GM18861 (cell line): ENCODE measurements around the gene SLC26A11.
"Not testable (repeated sequence)": the region's sequence is repeated elsewhere in the genome, so short reads cannot be mapped to it uniquely, and the experiment has no call there.

Experiments
- ATAC-seq: cut with Tn5 transposase; IDR thresholded peaks from one replicate; pipeline ENCODE4 v1.9.1; 2021; ENCODE audit not compliant: unreplicated experiment

The SLC26A11 gene

DNA sequence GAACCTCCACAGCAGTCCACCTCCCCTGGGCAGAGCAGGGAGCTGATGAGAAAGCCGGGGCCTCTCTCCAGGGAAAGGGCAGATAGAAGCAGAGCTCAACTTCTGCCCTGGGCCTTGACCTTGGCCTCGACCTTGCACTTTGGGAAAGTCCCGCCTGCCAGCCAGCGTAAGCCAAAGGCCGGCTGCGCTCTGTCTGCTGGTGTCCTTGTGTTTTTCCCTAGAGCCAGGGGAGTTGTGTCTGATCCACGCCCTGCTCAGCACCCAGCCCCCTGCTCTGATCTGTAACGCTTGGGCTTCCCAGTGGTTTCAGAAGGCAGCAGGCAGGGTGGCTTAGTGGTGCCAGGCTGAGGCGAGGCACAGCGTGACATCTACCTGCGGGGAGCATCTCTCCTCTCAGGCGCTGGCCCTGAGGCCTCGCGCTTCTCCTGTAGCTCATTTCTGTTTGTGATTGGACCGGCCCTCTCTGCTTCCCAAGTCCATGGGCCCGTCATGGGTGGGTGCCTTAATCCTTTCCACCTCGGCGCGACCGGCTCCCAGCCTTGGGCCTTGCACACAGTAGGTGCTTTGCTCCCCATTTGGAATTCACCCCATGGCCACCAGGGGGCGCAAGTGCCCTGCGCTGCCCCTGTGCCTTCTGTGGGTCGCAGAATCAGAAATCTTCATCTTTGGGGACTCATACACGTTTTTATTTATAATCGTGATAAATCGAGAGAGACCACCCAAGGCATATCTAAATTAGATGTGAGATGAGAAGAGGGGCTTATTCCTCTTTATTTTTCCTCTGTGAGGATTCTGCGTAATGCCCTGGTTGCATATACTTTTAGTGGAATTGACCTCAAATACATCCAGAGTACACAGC is 24.3 kb upstream of the SLC26A11 start:
- no peak for ATAC-seq

- no peak for ATAC-seq
Observed at GRCh38 chr17:80196652-80197051, 23.6 kb upstream of the SLC26A11 start.

GRCh38 chr17:80198144-80198661 is 22.0 kb upstream of the SLC26A11 start:
- ATAC-seq: no peak

DNA sequence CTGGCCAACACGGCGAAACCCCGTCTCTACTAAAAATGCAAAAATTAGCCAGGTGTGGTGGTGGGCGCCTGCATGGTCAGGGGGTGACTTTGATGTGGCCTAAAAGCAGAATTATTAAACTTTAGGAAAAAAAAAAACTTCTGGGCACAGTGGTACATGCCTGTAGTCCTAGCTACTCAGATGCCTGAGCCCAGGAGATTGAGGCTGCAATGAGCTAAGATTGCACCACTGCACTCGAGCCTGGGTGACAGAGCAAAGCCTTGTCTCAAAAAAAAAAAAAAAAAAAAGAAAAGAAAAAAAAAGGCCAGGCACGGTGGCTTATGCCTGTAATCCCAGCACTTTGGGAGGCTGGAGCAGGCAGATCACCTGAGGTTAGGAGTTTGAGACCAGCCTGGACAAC is 20.9 kb upstream of the SLC26A11 start:
- not testable (repeated sequence) for ATAC-seq

- ATAC-seq: no peak
Observed at GRCh38 chr17:80201446-80201845, 18.8 kb upstream of the SLC26A11 start.

DNA sequence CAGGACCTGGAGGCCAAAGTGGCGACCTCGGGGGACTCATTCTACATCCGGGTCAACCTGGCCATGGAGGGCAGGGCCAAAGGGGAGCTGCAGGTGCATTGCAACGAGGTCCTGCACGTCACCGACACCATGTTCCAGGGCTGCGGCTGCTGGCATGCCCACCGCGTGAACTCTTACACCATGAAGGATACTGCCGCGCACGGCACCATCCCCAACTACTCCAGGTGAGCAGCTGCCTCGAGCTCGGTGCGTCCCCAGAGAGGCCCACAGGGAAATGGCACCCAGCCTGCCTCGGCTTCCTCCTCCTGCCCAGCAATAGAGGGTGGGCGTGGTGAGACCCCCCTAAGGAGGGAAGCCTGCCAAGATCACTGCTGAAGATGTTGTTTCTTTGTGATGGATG is 18.0 kb upstream of the SLC26A11 start:
- ATAC-seq: no peak

DNA sequence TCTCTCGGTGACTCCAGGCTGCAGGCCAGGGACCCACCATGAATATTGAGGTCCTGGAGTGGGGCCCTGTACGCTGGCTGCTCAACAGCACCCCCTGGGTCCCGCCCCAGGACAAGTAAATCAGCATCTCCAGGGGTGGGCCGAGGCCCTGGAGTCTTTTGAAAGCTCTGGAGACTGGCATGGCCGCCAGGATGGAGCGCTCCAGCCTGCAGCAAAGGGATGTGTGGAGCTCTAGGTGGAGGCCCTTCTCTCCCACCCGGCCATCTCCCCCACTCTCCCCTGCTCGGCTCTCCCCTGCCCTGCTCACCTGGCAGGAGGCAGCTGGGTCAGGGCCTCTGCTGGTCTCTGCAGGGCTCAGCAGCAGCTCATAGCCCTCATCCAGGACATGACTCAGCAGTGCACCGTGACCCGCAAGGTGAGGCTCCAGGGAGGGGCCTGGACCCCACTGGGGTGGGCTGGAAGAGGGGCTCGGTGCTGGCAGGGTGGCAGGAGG is 16.7 kb upstream of the SLC26A11 start:
- ATAC-seq: no peak

DNA sequence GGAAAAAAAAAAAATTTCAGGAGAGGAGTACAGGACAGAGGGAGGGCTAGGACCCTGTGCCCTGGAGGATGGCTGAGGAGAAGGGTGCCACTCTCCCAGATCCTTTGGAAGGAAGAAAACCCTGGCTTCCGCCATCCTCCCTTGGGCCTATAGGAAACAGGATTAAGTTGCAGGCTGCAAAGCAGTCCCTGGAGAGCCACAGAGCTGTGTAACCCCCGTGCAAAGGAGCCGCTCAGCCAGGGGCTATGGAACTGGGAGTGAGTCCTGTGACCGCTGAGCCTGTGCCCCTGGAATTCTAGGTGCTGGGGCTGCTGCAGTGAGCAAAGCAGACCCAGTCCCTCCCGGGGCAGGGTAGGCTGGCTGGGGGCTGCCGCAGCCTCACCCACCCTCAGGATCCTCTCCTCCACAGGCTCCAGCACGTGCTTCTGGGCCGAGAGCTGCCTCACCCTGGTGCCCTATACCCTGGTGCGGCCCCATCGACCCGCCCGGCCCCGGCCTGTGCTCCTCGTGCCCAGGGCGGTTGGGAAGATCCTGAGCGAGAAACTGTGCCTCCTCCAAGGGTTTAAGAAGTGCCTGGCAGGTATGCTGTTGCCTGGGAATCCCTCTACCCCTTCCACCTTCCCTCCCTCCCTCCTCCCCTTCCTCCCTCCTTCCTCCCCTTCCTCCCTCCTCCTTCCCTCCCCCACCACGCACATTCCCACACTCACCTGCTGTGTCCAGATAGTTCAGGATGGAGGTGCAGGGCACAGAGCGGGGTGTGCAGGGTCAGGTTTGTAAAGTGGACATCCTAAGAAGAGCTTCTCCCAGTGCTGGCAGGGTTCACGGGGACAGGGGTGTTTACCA is 15.4 kb upstream of the SLC26A11 start:
- ATAC-seq: no peak

GRCh38 chr17:80205811-80206210 is 14.4 kb upstream of the SLC26A11 start:
- ATAC-seq: no peak

DNA sequence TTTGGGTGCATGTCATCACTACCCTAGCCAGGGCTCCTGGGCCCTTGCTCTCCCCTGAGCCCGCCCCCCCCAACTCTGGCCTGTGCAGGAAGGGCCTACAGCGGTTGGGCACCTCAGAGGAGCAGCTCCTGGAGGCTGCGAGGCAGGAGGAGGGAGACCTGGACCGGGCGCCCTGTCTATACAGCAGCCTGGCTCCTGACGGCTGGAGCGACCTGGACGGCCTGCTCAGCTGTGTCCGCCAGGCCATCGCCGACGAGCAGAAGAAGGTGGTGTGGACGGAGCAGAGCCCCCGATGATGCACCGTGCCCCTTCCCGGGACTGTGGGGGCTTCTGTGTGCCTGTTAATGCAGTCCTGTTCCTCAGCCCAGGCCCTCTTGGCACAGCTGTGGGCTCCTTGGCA is 12.2 kb upstream of the SLC26A11 start:
- ATAC-seq: no peak

GRCh38 chr17:80209765-80210164 is 10.5 kb upstream of the SLC26A11 start:
- ATAC-seq: no peak

DNA sequence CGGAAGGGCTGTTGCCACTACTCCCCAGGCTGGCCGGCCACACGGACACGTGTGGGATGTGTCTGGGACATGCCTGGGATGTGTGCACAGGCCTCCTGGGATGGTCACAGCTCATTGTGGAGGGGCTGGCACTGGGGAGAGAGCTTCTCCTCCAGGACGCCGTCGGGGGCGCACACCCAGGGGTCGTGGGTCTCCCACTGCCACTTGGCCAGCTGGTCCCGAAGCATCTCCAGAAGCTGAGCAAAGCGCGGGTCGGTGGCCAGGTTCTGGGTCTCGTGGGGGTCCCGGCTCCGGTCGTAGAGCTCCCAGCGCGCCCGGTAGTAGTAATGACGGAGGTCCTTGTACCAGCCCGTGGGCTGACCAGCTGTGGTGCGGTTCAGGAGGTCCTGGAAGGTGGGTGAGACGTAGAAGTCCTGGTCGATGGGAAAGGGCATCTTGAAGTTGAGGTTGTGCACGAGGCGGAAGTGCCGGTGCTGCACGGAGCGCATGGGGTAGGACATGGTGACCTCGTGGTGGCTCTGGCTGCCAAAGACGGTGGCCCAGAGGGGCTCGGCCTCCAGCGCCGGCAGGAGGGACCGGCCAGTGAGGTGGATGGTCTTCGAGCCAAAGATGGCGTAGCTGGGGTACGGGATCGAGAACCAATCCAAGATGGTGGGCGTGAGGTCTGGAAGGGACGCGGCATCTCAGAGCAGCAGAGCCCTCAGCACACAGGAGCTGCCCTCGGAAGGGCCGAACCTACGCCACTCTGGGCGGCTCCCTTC is 9.7 kb upstream of the SLC26A11 start:
- ATAC-seq: no peak

GRCh38 chr17:80212109-80212508 is 8.1 kb upstream of the SLC26A11 start:
- no peak for ATAC-seq

DNA sequence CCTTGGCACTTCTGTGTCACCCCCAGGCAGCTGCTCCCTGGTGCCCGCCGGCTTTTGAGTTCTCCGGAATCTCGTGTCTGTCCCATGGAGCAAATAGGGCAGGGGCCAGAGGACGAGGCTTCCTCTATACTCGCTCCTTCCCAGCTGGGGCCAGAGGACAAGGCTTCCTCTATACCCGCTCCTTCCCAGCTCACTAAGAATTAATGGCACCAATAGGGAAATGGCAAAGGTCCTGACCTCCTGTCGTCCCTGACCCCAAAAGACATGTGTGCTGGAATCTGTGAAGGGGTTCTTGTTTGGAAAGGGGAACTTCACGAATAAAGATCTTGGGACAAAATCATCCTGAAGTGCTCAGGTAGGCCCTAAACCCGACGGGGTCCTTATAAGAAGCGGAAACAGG is 7.7 kb upstream of the SLC26A11 start:
- ATAC-seq: no peak

GRCh38 chr17:80212962-80213642 is 7.1 kb upstream of the SLC26A11 start:
- no peak for ATAC-seq

GRCh38 chr17:80213643-80213975 is 6.6 kb upstream of the SLC26A11 start:
- no peak for ATAC-seq

GRCh38 chr17:80214012-80214877 is 6.0 kb upstream of the SLC26A11 start:
- no peak for ATAC-seq

DNA sequence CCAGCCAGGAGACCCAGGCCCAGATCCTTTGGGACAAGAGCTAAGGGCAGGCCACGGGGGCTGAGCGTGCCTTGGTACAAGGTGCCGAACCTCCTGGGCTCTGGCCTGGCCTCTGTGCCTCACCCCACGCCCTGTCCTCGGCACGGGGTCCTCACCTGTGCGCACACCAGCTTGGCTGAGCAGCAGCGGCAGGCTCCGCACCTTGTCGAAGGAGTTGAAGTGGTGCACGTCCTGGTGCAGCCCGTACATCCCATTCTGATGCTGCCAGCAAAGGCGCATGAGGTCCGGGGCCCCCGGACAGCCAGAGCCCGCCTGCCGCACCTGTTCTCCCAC is 5.4 kb upstream of the SLC26A11 start:
- ATAC-seq: no peak
